ENCODE measurements around the gene KSR1.

The KSR1 gene

GRCh38 chr17:27539794-27540317, 83.6 kb downstream of the KSR1 start:
- DNase-seq: no peak

GRCh38 chr17:27540318-27541101, 84.3 kb downstream of the KSR1 start:
- DNase-seq: no peak

GRCh38 chr17:27541301-27542023, 85.2 kb downstream of the KSR1 start:
- DNase-seq: no peak

- no peak for DNase-seq
Observed at GRCh38 chr17:27542841-27543463, 86.7 kb downstream of the KSR1 start.

GRCh38 chr17:27543464-27543856, 87.2 kb downstream of the KSR1 start:
- DNase-seq: no peak

- no peak for DNase-seq
Observed at GRCh38 chr17:27543958-27544349, 87.7 kb downstream of the KSR1 start.

GRCh38 chr17:27544350-27545131, 88.3 kb downstream of the KSR1 start:
- no peak for DNase-seq

- no peak for DNase-seq
Observed at GRCh38 chr17:27545562-27546229, 89.4 kb downstream of the KSR1 start.

- no peak for DNase-seq
Observed at GRCh38 chr17:27546624-27547300, 90.5 kb downstream of the KSR1 start.

- no peak for DNase-seq
Observed at GRCh38 chr17:27547301-27547683, 91.0 kb downstream of the KSR1 start.

GRCh38 chr17:27548369-27548768, 92.1 kb downstream of the KSR1 start:
- DNase-seq: no peak

GRCh38 chr17:27549251-27549893, 93.1 kb downstream of the KSR1 start:
- DNase-seq: no peak

- no peak for DNase-seq
Observed at GRCh38 chr17:27550291-27550930, 94.2 kb downstream of the KSR1 start.

GRCh38 chr17:27550974-27551505, 94.8 kb downstream of the KSR1 start:
- DNase-seq: peak; percentile 23

GRCh38 chr17:27551701-27552248, 95.5 kb downstream of the KSR1 start:
- DNase-seq: no peak

- DNase-seq: no peak
Observed at GRCh38 chr17:27552276-27552732, 96.1 kb downstream of the KSR1 start.

- no peak for DNase-seq
Observed at GRCh38 chr17:27553019-27553511, 96.8 kb downstream of the KSR1 start.

GRCh38 chr17:27554152-27554551, 97.9 kb downstream of the KSR1 start:
- DNase-seq: no peak

GRCh38 chr17:27554911-27555310, 98.7 kb downstream of the KSR1 start:
- no peak for DNase-seq

GRCh38 chr17:27555339-27555738, 99.1 kb downstream of the KSR1 start:
- DNase-seq: no peak

Measured in NCI-H146 (cell line).